Parathyroid adenoma (tissue), 2 donors: ENCODE results near the gene LRP1B.

ENCODE experiments used
- H2AFZ ChIP-seq: fragments of 300-600 bp; sonication (generic); one replicate; pipeline ENCODE4 v1.7.0; 2017; ENCODE audit warnings: antibody characterized with exemption, mild to moderate bottlenecking
- H3K27ac ChIP-seq: fragments of 300-600 bp; sonication (generic); one replicate; pipeline ENCODE4 v1.7.0; 2017
- H3K27me3 ChIP-seq: fragments of 300-600 bp; sonication (generic); one replicate; pipeline ENCODE4 v1.7.0; 2017; ENCODE audit warnings: low read length; ENCODE audit not compliant: control insufficient read depth, insufficient read depth
- H3K36me3 ChIP-seq: fragments of 300-600 bp; sonication (generic); one replicate; pipeline ENCODE4 v1.7.0; 2017; ENCODE audit warnings: low read length; ENCODE audit not compliant: control insufficient read depth, insufficient read depth
- H3K4me1 ChIP-seq: fragments of 300-600 bp; sonication (generic); one replicate; pipeline ENCODE4 v1.7.0; 2017; ENCODE audit warnings: control low read depth
- H3K4me2 ChIP-seq: fragments of 300-600 bp; sonication (generic); one replicate; pipeline ENCODE4 v1.7.0; 2017; ENCODE audit warnings: low read length
- H3K4me3 ChIP-seq: fragments of 300-600 bp; sonication (generic); one replicate; pipeline ENCODE4 v1.7.0; 2017; ENCODE audit warnings: low read depth, low read length
- H3K79me2 ChIP-seq: fragments of 300-600 bp; sonication (generic); one replicate; pipeline ENCODE4 v1.7.0; 2017; ENCODE audit warnings: control low read depth
- H3K9ac ChIP-seq: fragments of 300-600 bp; sonication (generic); one replicate; pipeline ENCODE4 v1.7.0; 2017; ENCODE audit warnings: mild to moderate bottlenecking
- H3K9me3 ChIP-seq: fragments of 300-600 bp; sonication (generic); one replicate; pipeline ENCODE4 v1.7.0; 2017; ENCODE audit warnings: low read length; ENCODE audit not compliant: control insufficient read depth
- CTCF ChIP-seq: fragments of 300-600 bp; sonication (generic); IDR thresholded peaks from one replicate; pipeline ENCODE4 v1.7.0; 2017; ENCODE audit warnings: antibody characterized with exemption, mild to moderate bottlenecking
- donor health status: primary hyperparathyroidism.

Gene LRP1B

GRCh38 chr2:140698636-140699035 is 1432.2 kb downstream of the LRP1B start:
- H2AFZ ChIP-seq: no peak overlapping the region
- H3K4me3 ChIP-seq: no peak overlapping the region
- no peak for TF ChIP-seq CTCF
- H3K9me3 ChIP-seq: no peaks in the 10 kb centered on the region
- H3K27ac ChIP-seq: no peak overlapping the region
- H3K36me3 ChIP-seq: no peaks in the 10 kb centered on the region
- H3K27me3 ChIP-seq: no peaks in the 10 kb centered on the region
- no peak overlapping the region for H3K4me2 ChIP-seq
- no peaks in the 10 kb centered on the region for H3K79me2 ChIP-seq
- H3K9ac ChIP-seq: no peak overlapping the region
- no peaks in the 10 kb centered on the region for H3K4me1 ChIP-seq

DNA sequence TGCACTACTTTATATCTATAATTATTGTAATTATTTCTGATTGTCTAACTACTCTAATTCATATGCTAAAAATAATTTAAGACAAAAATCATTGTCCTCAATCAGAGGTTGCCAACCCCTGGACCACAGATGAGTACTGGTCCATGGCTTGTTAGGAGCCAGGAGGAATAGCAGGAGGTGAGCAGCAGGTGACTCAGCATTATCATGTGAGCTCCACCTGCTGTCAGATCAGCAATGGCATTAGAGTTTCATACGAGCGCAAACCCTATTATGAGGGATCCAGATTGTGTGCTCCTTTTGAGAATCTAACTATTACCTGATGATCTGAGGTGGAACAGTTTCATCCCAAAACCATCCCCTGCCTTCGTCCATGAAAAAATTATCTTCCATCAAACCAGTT is 1434.4 kb downstream of the LRP1B start:
- no peak overlapping the region for H3K9ac ChIP-seq
- H3K4me1 ChIP-seq: no peaks in the 10 kb centered on the region
- no peak for TF ChIP-seq CTCF
- H3K4me3 ChIP-seq: no peak overlapping the region
- H3K9me3 ChIP-seq: no peaks in the 10 kb centered on the region
- no peaks in the 10 kb centered on the region for H3K36me3 ChIP-seq
- H2AFZ ChIP-seq: no peak overlapping the region
- H3K27ac ChIP-seq: no peak overlapping the region
- no peaks in the 10 kb centered on the region for H3K27me3 ChIP-seq
- no peaks in the 10 kb centered on the region for H3K79me2 ChIP-seq
- H3K4me2 ChIP-seq: no peak overlapping the region

GRCh38 chr2:140695155-140695554 is 1435.7 kb downstream of the LRP1B start:
- H3K9ac ChIP-seq: no peak overlapping the region
- no peaks in the 10 kb centered on the region for H3K4me1 ChIP-seq
- no peaks in the 10 kb centered on the region for H3K36me3 ChIP-seq
- H3K4me3 ChIP-seq: no peak overlapping the region
- H3K27me3 ChIP-seq: no peaks in the 10 kb centered on the region
- H3K9me3 ChIP-seq: no peaks in the 10 kb centered on the region
- no peaks in the 10 kb centered on the region for H3K79me2 ChIP-seq
- no peak overlapping the region for H3K27ac ChIP-seq
- no peak overlapping the region for H3K4me2 ChIP-seq
- no peak for TF ChIP-seq CTCF
- no peak overlapping the region for H2AFZ ChIP-seq

GRCh38 chr2:140687825-140688224 is 1443.0 kb downstream of the LRP1B start:
- no peaks in the 10 kb centered on the region for H3K79me2 ChIP-seq
- H3K4me2 ChIP-seq: no peak overlapping the region
- no peak overlapping the region for H3K27ac ChIP-seq
- H3K9me3 ChIP-seq: no peaks in the 10 kb centered on the region
- no peak overlapping the region for H2AFZ ChIP-seq
- no peaks in the 10 kb centered on the region for H3K4me1 ChIP-seq
- no peak for TF ChIP-seq CTCF
- H3K27me3 ChIP-seq: no peaks in the 10 kb centered on the region
- H3K4me3 ChIP-seq: no peak overlapping the region
- H3K9ac ChIP-seq: no peak overlapping the region
- no peaks in the 10 kb centered on the region for H3K36me3 ChIP-seq

GRCh38 chr2:140683658-140684057 is 1447.2 kb downstream of the LRP1B start:
- TF ChIP-seq CTCF: no peak
- H3K79me2 ChIP-seq: no peaks in the 10 kb centered on the region
- H2AFZ ChIP-seq: no peak overlapping the region

More at GRCh38 chr2:140683658-140684057, 1447.2 kb downstream of the LRP1B start:
- Histone ChIP-seq H3K4me1 (no peaks in the 10 kb centered on the region), H3K4me3 (no peak overlapping the region), H3K36me3 (no peaks in the 10 kb centered on the region), H3K27ac (no peak overlapping the region), H3K4me2 (no peak overlapping the region), H3K9ac (no peak overlapping the region), H3K27me3 (no peaks in the 10 kb centered on the region), H3K9me3 (no peaks in the 10 kb centered on the region)
